Amniotic epithelial cell (primary cell): Measurements from ENCODE around the gene GATB.
"Not testable (repeated sequence)": the region's sequence is repeated elsewhere in the genome, so short reads cannot be mapped to it uniquely, and the experiment has no call there.

Source experiments
- DNase-seq: peaks from one replicate; pipeline ENCODE4 v3.0.0-alpha.2; 2010; ENCODE audit warnings: low read depth

GATB gene

GRCh38 chr4:151784706-151785105, 23.9 kb upstream of the GATB start:
- DNase-seq: no peak

- DNase-seq: peak; percentile 13
These were observed 23.1 kb upstream of the GATB start for GRCh38 chr4:151783867-151784266.

- DNase-seq: no peak
These were observed 21.5 kb upstream of the GATB start for GRCh38 chr4:151782296-151782695.

GRCh38 chr4:151781026-151781425, 20.2 kb upstream of the GATB start:
- no peak for DNase-seq

- no peak for DNase-seq
These were observed 16.7 kb upstream of the GATB start for GRCh38 chr4:151777471-151777870.

GRCh38 chr4:151774324-151774723, 13.5 kb upstream of the GATB start:
- no peak for DNase-seq

GRCh38 chr4:151772274-151772673, 11.5 kb upstream of the GATB start:
- DNase-seq: no peak

GRCh38 chr4:151771664-151772063, 10.9 kb upstream of the GATB start:
- DNase-seq: no peak

- DNase-seq: no peak
These were observed 9.3 kb upstream of the GATB start for GRCh38 chr4:151770154-151770553.

- DNase-seq: no peak
These were observed 8.0 kb upstream of the GATB start for GRCh38 chr4:151768835-151769234.

GRCh38 chr4:151766691-151767090, 5.9 kb upstream of the GATB start:
- no peak for DNase-seq

- no peak for DNase-seq
These were observed 805 bp downstream of the GATB start for GRCh38 chr4:151760002-151760401.

- no peak for DNase-seq
These were observed 7.8 kb downstream of the GATB start for GRCh38 chr4:151753056-151753455.

- DNase-seq: no peak
These were observed 10.7 kb downstream of the GATB start for GRCh38 chr4:151750156-151750555.

- DNase-seq: peak; percentile 51
These were observed 15.2 kb downstream of the GATB start for GRCh38 chr4:151745481-151746231.

- DNase-seq: peak; percentile 94
These were observed 16.2 kb downstream of the GATB start for GRCh38 chr4:151744614-151745013.

- no peak for DNase-seq
These were observed 16.9 kb downstream of the GATB start for GRCh38 chr4:151743894-151744293.

GRCh38 chr4:151743128-151743854, 17.5 kb downstream of the GATB start:
- DNase-seq: no peak

- no peak for DNase-seq
These were observed 21.9 kb downstream of the GATB start for GRCh38 chr4:151738720-151739517.

GRCh38 chr4:151736852-151737251, 24.0 kb downstream of the GATB start:
- not testable (repeated sequence) for DNase-seq

GRCh38 chr4:151736361-151736760, 24.4 kb downstream of the GATB start:
- no peak for DNase-seq

- DNase-seq: not testable (repeated sequence)
These were observed 29.1 kb downstream of the GATB start for GRCh38 chr4:151731670-151732069.
